Measurements from ENCODE around the gene SDK1. TPM values are rescaled to one million over a fixed set of nuclear protein-coding genes. Genes with fewer than 3 reads are reported as not detected.

Gene SDK1
- total RNA-seq, 1 experiment from 2014 or later = 9.3 TPM

DNA sequence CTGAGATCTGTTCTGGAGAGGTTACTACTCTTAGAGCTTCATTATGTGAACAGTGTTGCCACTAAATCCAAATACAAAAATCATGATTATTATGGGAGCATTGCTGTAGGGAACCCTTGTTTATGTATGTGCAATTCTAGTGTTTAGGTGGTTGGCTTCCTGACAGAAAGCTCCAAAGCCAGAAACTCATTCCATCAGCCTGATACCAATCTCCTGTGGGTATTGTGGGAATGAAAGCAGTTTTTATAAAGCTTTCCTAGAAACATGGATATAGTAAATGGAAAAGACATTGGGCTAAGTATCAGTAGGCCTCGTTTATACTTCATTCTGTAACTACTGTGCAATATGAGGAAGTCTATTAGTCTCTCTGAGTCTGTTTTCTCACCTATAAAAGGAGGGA, 6.4 kb downstream of the SDK1 start:
- no peak overlapping the region for H3K4me3 Mint-ChIP-seq
- DNase-seq (ENCODE audit: low spot score) (no peak), ATAC-seq (no peak)
- H3K9me3 Mint-ChIP-seq = no peaks in the 10 kb centered on the region
- H3K27ac Mint-ChIP-seq = no peak overlapping the region
- TF ChIP-seq, protein P1, sequence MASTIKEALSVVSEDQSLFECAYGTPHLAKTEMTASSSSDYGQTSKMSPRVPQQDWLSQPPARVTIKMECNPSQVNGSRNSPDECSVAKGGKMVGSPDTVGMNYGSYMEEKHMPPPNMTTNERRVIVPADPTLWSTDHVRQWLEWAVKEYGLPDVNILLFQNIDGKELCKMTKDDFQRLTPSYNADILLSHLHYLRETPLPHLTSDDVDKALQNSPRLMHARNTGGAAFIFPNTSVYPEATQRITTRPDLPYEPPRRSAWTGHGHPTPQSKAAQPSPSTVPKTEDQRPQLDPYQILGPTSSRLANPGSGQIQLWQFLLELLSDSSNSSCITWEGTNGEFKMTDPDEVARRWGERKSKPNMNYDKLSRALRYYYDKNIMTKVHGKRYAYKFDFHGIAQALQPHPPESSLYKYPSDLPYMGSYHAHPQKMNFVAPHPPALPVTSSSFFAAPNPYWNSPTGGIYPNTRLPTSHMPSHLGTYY (CRISPR knock-in tag; IDR thresholded peaks at IDR 0.05) = no peak
- TF ChIP-seq, protein P2, sequence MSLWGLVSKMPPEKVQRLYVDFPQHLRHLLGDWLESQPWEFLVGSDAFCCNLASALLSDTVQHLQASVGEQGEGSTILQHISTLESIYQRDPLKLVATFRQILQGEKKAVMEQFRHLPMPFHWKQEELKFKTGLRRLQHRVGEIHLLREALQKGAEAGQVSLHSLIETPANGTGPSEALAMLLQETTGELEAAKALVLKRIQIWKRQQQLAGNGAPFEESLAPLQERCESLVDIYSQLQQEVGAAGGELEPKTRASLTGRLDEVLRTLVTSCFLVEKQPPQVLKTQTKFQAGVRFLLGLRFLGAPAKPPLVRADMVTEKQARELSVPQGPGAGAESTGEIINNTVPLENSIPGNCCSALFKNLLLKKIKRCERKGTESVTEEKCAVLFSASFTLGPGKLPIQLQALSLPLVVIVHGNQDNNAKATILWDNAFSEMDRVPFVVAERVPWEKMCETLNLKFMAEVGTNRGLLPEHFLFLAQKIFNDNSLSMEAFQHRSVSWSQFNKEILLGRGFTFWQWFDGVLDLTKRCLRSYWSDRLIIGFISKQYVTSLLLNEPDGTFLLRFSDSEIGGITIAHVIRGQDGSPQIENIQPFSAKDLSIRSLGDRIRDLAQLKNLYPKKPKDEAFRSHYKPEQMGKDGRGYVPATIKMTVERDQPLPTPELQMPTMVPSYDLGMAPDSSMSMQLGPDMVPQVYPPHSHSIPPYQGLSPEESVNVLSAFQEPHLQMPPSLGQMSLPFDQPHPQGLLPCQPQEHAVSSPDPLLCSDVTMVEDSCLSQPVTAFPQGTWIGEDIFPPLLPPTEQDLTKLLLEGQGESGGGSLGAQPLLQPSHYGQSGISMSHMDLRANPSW (CRISPR knock-in tag; conservative IDR thresholded peaks at IDR 0.05; ENCODE audit: low read depth) = no peak
- TF ChIP-seq CREB1 (CRISPR knock-in tag; IDR thresholded peaks at IDR 0.05) (no peak), ZNF263 (CRISPR knock-in tag; IDR thresholded peaks at IDR 0.05; ENCODE audit: low read depth) (no peak), MYBL2 (CRISPR knock-in tag; IDR thresholded peaks at IDR 0.05) (no peak)
- TF ChIP-seq, protein P3, sequence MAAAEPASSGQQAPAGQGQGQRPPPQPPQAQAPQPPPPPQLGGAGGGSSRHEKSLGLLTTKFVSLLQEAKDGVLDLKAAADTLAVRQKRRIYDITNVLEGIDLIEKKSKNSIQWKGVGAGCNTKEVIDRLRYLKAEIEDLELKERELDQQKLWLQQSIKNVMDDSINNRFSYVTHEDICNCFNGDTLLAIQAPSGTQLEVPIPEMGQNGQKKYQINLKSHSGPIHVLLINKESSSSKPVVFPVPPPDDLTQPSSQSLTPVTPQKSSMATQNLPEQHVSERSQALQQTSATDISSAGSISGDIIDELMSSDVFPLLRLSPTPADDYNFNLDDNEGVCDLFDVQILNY (CRISPR knock-in tag; IDR thresholded peaks at IDR 0.05) = no peak
- TF ChIP-seq, protein P4, sequence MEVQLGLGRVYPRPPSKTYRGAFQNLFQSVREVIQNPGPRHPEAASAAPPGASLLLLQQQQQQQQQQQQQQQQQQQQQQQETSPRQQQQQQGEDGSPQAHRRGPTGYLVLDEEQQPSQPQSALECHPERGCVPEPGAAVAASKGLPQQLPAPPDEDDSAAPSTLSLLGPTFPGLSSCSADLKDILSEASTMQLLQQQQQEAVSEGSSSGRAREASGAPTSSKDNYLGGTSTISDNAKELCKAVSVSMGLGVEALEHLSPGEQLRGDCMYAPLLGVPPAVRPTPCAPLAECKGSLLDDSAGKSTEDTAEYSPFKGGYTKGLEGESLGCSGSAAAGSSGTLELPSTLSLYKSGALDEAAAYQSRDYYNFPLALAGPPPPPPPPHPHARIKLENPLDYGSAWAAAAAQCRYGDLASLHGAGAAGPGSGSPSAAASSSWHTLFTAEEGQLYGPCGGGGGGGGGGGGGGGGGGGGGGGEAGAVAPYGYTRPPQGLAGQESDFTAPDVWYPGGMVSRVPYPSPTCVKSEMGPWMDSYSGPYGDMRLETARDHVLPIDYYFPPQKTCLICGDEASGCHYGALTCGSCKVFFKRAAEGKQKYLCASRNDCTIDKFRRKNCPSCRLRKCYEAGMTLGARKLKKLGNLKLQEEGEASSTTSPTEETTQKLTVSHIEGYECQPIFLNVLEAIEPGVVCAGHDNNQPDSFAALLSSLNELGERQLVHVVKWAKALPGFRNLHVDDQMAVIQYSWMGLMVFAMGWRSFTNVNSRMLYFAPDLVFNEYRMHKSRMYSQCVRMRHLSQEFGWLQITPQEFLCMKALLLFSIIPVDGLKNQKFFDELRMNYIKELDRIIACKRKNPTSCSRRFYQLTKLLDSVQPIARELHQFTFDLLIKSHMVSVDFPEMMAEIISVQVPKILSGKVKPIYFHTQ (CRISPR knock-in tag; IDR thresholded peaks at IDR 0.05) = no peak
- H3K27me3 Mint-ChIP-seq (ENCODE audit: low read depth) = peaks cover 10% of the 10 kb centered on the region
- H3K4me1 Mint-ChIP-seq = peaks cover 19% of the 10 kb centered on the region
- CTCF ChIA-PET = no interaction called here
- POLR2A ChIA-PET = no interaction called here
- no peaks in the 10 kb centered on the region for H3K36me3 Mint-ChIP-seq

DNA sequence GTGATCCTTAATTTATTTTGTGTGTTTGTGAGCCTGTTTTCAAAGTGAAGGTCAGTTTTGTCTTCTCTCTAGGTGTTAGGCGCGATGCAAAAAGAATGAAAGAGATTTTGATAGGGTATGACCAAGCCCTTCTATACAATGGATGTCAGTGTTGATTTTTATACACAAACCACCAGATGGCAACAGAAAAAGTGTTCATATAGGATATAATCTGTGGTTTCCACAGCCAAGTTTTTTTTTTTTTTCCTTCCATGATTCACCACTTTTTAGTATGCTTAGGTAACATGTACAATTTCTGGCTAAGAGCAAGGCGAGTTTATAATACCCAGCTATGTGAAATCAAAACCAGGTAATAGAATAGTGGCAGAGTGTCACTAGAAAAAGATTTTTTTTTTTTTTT, 8.1 kb downstream of the SDK1 start:
- Mint-ChIP-seq H3K4me3 (no peak overlapping the region), H3K27me3 (ENCODE audit: low read depth) (no peaks in the 10 kb centered on the region), H3K9me3 (no peaks in the 10 kb centered on the region), H3K27ac (no peak overlapping the region), H3K36me3 (no peaks in the 10 kb centered on the region), H3K4me1 (peaks cover 10% of the 10 kb centered on the region)
- POLR2A ChIA-PET = interaction anchor here (0.6 kb wide), 1 partner anchor 149 kb away, joined by 4 read pairs; no protein-coding TSS in a partner anchor
- CTCF ChIA-PET = no interaction called here
- DNase-seq (ENCODE audit: low spot score) = no peak
- ATAC-seq = no peak
- TF ChIP-seq ZNF121 (CRISPR knock-in tag; IDR thresholded peaks at IDR 0.05) = no peak
- TF ChIP-seq, protein P5, sequence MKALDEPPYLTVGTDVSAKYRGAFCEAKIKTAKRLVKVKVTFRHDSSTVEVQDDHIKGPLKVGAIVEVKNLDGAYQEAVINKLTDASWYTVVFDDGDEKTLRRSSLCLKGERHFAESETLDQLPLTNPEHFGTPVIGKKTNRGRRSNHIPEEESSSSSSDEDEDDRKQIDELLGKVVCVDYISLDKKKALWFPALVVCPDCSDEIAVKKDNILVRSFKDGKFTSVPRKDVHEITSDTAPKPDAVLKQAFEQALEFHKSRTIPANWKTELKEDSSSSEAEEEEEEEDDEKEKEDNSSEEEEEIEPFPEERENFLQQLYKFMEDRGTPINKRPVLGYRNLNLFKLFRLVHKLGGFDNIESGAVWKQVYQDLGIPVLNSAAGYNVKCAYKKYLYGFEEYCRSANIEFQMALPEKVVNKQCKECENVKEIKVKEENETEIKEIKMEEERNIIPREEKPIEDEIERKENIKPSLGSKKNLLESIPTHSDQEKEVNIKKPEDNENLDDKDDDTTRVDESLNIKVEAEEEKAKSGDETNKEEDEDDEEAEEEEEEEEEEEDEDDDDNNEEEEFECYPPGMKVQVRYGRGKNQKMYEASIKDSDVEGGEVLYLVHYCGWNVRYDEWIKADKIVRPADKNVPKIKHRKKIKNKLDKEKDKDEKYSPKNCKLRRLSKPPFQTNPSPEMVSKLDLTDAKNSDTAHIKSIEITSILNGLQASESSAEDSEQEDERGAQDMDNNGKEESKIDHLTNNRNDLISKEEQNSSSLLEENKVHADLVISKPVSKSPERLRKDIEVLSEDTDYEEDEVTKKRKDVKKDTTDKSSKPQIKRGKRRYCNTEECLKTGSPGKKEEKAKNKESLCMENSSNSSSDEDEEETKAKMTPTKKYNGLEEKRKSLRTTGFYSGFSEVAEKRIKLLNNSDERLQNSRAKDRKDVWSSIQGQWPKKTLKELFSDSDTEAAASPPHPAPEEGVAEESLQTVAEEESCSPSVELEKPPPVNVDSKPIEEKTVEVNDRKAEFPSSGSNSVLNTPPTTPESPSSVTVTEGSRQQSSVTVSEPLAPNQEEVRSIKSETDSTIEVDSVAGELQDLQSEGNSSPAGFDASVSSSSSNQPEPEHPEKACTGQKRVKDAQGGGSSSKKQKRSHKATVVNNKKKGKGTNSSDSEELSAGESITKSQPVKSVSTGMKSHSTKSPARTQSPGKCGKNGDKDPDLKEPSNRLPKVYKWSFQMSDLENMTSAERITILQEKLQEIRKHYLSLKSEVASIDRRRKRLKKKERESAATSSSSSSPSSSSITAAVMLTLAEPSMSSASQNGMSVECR (CRISPR knock-in tag; IDR thresholded peaks at IDR 0.05; ENCODE audit: borderline replicate concordance) = no peak
- no peak for TF ChIP-seq NFE2L1 (CRISPR knock-in tag; IDR thresholded peaks at IDR 0.05)
- no peak for TF ChIP-seq ZNF232 (CRISPR knock-in tag; IDR thresholded peaks at IDR 0.05)
- TF ChIP-seq EMX1 (CRISPR knock-in tag; IDR thresholded peaks at IDR 0.05) = no peak
- no peak for TF ChIP-seq TEAD4 (CRISPR knock-in tag; IDR thresholded peaks at IDR 0.05)
- TF ChIP-seq, protein P3 (CRISPR knock-in tag; IDR thresholded peaks at IDR 0.05) = no peak
- TF ChIP-seq, protein P4 (CRISPR knock-in tag; IDR thresholded peaks at IDR 0.05) = no peak
- TF ChIP-seq ETV6 (CRISPR knock-in tag; IDR thresholded peaks at IDR 0.05) = no peak
- TF ChIP-seq HMGA2 (CRISPR knock-in tag; IDR thresholded peaks at IDR 0.05) = no peak
- TF ChIP-seq, protein P6, sequence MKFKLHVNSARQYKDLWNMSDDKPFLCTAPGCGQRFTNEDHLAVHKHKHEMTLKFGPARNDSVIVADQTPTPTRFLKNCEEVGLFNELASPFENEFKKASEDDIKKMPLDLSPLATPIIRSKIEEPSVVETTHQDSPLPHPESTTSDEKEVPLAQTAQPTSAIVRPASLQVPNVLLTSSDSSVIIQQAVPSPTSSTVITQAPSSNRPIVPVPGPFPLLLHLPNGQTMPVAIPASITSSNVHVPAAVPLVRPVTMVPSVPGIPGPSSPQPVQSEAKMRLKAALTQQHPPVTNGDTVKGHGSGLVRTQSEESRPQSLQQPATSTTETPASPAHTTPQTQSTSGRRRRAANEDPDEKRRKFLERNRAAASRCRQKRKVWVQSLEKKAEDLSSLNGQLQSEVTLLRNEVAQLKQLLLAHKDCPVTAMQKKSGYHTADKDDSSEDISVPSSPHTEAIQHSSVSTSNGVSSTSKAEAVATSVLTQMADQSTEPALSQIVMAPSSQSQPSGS (CRISPR knock-in tag; IDR thresholded peaks at IDR 0.05; ENCODE audit: borderline replicate concordance, low read depth) = no peak
- no peak for TF ChIP-seq ZNF138 (CRISPR knock-in tag; conservative IDR thresholded peaks at IDR 0.05)

All from WTC11 (cell line).